Calu3 (cell line): ENCODE data around the gene TMEM185B. TPM values are rescaled to one million over a fixed set of nuclear protein-coding genes. Genes with fewer than 3 reads are reported as not detected.
A peak's percentile ranks its signal among the peaks of the same experiment; 100 is the strongest.

Source experiments
- BruUV-seq: library from RNA; stranded (reverse); fragments of 400-500 nt; replicated peaks from 2 replicates; lab custom pipeline; 2021; lab: Mats Ljungman, UMichigan
- CTCF ChIA-PET: fragments of 300-600 bp; sonication (Branson Sonifier 250); formaldehyde crosslinking; loops from one replicate; lab custom pipeline; 2022; ENCODE audit warnings: antibody characterized with exemption; lab: Charles Lee
- DNase-seq: peaks from one replicate; pipeline ENCODE4 v3.0.0; 2022
- H3K27ac Mint-ChIP-seq: one replicate; pipeline ENCODE4 v1.8.0; 2022; ENCODE audit warnings: mixed read lengths; ENCODE audit not compliant: unreplicated experiment
- H3K27me3 Mint-ChIP-seq: one replicate; pipeline ENCODE4 v1.8.0; 2022; ENCODE audit warnings: mixed read lengths; ENCODE audit not compliant: unreplicated experiment
- H3K36me3 Mint-ChIP-seq: one replicate; pipeline ENCODE4 v1.8.0; 2022; ENCODE audit warnings: mild to moderate bottlenecking, moderate library complexity, mixed read lengths; ENCODE audit not compliant: insufficient read depth, unreplicated experiment
- H3K4me1 Mint-ChIP-seq: one replicate; pipeline ENCODE4 v1.8.0; 2022; ENCODE audit warnings: mild to moderate bottlenecking, low read depth, mixed read lengths; ENCODE audit not compliant: unreplicated experiment
- H3K4me3 Mint-ChIP-seq: one replicate; pipeline ENCODE4 v1.8.0; 2022; ENCODE audit warnings: mild to moderate bottlenecking, low read depth, moderate library complexity, mixed read lengths; ENCODE audit not compliant: unreplicated experiment
- H3K9me3 Mint-ChIP-seq: one replicate; pipeline ENCODE4 v1.8.0; 2022; ENCODE audit warnings: low read depth, mixed read lengths; ENCODE audit not compliant: unreplicated experiment
- intact Hi-C: fragments of 100-400 bp; cut with micrococcal nuclease; formaldehyde crosslinking; loops from one replicate; pipeline ENCODE4 v1.10.0; 2022; ENCODE audit not compliant: unreplicated experiment
- total RNA-seq: library from RNA; stranded (reverse); gene quantifications from 2 replicates; pipeline ENCODE4 v1.2.3, GENCODE V29; 2022
- TF ChIP-seq, protein P1 (sequence below): fragments of 200-600 bp; IDR thresholded peaks from one replicate; pipeline ENCODE4 v1.8.0; 2022; ENCODE audit warnings: antibody characterized with exemption; ENCODE audit not compliant: unreplicated experiment

Gene TMEM185B
- total RNA-seq, 1 experiment from 2014 or later = 42.8 TPM

DNA sequence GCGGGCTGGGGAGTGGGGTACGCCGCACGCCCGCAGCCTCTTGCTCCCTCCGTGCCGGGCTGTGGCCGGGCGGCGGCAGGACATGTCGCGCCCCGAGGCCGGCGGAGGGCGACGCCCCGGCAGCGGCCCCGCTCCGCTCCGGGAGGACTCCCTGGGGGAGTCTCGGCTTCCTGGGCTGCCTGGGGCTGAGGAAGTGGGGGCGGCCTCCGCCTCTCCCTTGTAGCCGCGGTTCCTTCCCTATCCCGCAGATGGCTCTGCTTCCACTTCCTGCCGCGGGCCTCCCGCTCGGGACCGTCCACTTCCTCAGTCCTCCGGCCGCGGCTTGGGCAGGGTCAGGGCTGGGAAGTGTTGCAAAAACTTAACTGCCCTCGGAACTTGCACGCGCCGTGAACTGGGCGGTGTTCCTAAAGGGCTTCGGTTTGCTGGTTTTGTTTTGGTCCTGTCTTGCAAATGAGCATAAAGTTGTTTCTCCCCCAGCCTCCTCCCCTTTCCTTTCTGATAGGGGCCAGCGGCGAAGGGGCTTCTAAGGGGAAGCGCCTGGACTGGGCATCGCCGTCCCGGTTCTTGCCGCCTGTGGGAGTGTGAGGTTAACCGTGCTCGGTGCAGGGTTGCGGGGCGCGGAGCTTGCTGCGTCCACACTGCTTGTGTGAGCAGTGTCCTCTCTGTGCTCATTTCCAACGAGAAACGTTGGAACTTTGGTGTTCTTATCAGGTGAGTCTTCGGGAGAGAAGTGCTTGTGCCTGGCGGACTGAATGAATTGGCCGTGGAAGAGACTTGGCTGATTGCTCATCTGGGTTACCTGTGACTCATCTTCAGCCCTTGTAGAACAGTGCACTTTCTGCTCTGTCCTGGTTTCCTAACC is 30.1 kb upstream of the TMEM185B start:
- H3K27me3 Mint-ChIP-seq = peaks cover 13% of the 10 kb centered on the region
- no TSS peak for BruUV-seq
- peaks cover 4% of the 10 kb centered on the region for H3K9me3 Mint-ChIP-seq
- intact Hi-C loops = loop anchor here (1.0 to 5.0 kb wide), 2 partner anchors 34 to 60 kb away; no protein-coding TSS in a partner anchor
- peaks cover 28% of the 10 kb centered on the region for H3K36me3 Mint-ChIP-seq
- peak; percentile 70 for DNase-seq
- TF ChIP-seq, protein P1, sequence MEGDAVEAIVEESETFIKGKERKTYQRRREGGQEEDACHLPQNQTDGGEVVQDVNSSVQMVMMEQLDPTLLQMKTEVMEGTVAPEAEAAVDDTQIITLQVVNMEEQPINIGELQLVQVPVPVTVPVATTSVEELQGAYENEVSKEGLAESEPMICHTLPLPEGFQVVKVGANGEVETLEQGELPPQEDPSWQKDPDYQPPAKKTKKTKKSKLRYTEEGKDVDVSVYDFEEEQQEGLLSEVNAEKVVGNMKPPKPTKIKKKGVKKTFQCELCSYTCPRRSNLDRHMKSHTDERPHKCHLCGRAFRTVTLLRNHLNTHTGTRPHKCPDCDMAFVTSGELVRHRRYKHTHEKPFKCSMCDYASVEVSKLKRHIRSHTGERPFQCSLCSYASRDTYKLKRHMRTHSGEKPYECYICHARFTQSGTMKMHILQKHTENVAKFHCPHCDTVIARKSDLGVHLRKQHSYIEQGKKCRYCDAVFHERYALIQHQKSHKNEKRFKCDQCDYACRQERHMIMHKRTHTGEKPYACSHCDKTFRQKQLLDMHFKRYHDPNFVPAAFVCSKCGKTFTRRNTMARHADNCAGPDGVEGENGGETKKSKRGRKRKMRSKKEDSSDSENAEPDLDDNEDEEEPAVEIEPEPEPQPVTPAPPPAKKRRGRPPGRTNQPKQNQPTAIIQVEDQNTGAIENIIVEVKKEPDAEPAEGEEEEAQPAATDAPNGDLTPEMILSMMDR = peak; percentile 14
- CTCF ChIA-PET = interaction anchor here (0.8 to 2.0 kb wide), 4 partner anchors 13 to 60 kb away, joined by 3 to 14 read pairs (median 8); partner anchors contain the start of gene TMEM185B
- peak overlapping the region; percentile 96 for H3K4me3 Mint-ChIP-seq
- peak overlapping the region; percentile 60 for H3K27ac Mint-ChIP-seq
- peaks cover 48% of the 10 kb centered on the region for H3K4me1 Mint-ChIP-seq

DNA sequence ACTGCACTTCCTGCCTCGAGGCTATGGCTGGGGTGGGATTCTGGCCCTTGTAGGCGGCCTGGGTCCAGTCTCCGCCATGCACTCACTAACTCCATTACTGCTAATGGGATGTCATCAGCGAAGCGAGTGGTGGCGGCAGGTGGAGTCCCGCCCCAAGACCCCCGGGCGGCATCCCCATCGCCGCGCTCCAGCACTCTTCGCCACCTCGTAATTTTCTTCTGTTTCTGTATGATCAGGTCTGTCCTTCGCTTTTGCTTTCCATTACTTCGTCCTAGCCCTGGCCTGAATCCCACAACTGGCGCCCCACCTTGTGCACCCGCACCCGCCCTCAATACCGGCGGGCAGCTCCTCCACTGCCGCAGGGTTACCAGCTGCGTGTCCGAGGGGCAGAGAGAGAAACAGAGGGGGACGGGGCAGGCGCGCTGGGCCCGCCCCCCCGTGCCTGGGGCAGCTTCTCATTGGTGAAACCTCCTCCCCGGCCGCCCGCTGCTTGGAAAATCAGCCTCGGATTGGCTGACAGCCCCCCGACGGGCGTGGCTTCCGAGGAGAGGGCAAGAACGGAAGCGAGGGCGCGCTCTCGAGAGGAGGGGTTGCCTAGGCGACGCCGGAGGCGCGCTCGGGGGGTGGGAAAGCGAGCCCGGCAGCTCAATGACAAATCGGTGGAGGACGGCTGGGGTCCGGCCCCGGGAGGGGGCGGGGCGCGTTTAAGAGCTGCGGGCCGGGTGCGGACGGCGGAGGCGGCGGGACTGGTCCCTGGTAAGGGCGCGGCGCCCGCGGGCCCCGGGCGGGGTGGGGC is 29.2 kb upstream of the TMEM185B start, which contains the start of gene RALB:
TSS of gene RALB (plus strand) at position 628 of the 796 bp plus-strand sequence. CDS start 25,813 bp downstream, outside the sequence.
- H3K27ac Mint-ChIP-seq = peak within 1 kb of the TSS; percentile 60
- TF ChIP-seq, protein P1 = no peak
- peaks cover 40% of the 10 kb centered on the region for H3K4me1 Mint-ChIP-seq
- BruUV-seq = no TSS peak
- peak; percentile 99 for DNase-seq
- no peaks in the 10 kb centered on the region for H3K9me3 Mint-ChIP-seq
- CTCF ChIA-PET = interaction anchor here (0.5 to 2.0 kb wide), 9 partner anchors 13 to 1373 kb away, joined by 3 to 14 read pairs (median 3); partner anchors contain the start of gene TMEM185B
- peaks cover 26% of the 10 kb centered on the region for H3K36me3 Mint-ChIP-seq
- intact Hi-C loops = loop anchor here (1.0 to 5.0 kb wide), 2 partner anchors 35 to 61 kb away; no protein-coding TSS in a partner anchor
- H3K4me3 Mint-ChIP-seq = peak within 1 kb of the TSS; percentile 96
- peaks cover 13% of the 10 kb centered on the region for H3K27me3 Mint-ChIP-seq

DNA sequence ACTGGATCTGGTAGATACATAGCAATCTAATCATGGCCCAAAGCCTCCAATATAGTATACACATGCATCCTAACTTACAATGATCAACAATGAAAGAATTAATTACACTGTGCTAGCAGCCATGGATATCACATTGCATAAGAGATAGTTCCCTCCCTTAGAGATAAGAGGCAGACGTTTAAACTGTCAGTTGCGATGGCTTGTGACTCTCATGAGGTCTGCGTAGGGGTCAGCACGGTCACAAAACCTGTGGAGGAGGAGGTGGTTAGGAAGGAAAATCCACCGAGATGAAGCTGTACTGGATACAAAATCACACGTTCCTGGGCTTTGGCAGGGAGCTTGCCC is 28.7 kb upstream of the TMEM185B start:
- Mint-ChIP-seq H3K27ac (peak overlapping the region; percentile 60), H3K4me3 (peak overlapping the region; percentile 96), H3K27me3 (peaks cover 13% of the 10 kb centered on the region), H3K9me3 (no peaks in the 10 kb centered on the region), H3K36me3 (peaks cover 26% of the 10 kb centered on the region), H3K4me1 (peaks cover 34% of the 10 kb centered on the region)
- intact Hi-C loops = loop anchor here (5.0 kb wide), 1 partner anchor 35 kb away; no protein-coding TSS in a partner anchor
- CTCF ChIA-PET = interaction anchor here (0.5 to 2.0 kb wide), 7 partner anchors 12 to 1374 kb away, joined by 3 to 14 read pairs (median 4); partner anchors contain the start of gene TMEM185B
- BruUV-seq = no TSS peak
- TF ChIP-seq, protein P1 = no peak
- no peak for DNase-seq

DNA sequence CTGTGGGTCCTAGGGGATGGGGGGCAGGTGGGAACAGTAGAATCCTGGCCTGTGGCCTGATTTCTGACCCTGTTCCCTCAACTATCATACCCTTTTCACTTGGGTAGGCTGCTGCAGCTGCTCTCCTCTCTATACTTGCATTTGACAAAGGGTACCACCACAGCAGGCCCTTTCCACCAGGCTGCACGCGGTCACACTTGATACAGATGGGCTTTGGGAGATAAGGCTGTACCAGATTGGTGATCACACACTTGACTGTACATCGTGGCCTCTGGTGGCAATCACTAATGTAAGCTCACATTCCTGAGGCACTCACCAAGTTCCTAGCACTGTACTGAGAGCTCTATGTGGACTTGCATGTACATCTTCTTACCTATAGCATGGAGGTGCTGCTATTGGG is 27.9 kb upstream of the TMEM185B start:
- CTCF ChIA-PET = interaction anchor here (2.0 kb wide), 1 partner anchor 62 kb away, joined by 14 read pairs; no protein-coding TSS in a partner anchor
- intact Hi-C loops = loop anchor here (5.0 kb wide), 1 partner anchor 36 kb away; no protein-coding TSS in a partner anchor
- no TSS peak for BruUV-seq
- Mint-ChIP-seq H3K9me3 (no peaks in the 10 kb centered on the region), H3K4me1 (peaks cover 26% of the 10 kb centered on the region), H3K36me3 (peaks cover 26% of the 10 kb centered on the region), H3K27me3 (peaks cover 13% of the 10 kb centered on the region), H3K27ac (no peak overlapping the region), H3K4me3 (no peak overlapping the region)
- no peak for DNase-seq
- TF ChIP-seq, protein P1 = no peak
